NOMO-1 treated with DMSO at 0.1 percent for 48 hours (cell line): Measurements from ENCODE around the gene MCM5.
"Not testable (repeated sequence)": the region's sequence is repeated elsewhere in the genome, so short reads cannot be mapped to it uniquely, and the experiment has no call there.

Experiments used
- DNase-seq: peaks from one replicate; lab custom pipeline; 2025; ENCODE audit not compliant: unreplicated experiment; lab: John Stamatoyannopoulos, UW

The MCM5 gene

DNA sequence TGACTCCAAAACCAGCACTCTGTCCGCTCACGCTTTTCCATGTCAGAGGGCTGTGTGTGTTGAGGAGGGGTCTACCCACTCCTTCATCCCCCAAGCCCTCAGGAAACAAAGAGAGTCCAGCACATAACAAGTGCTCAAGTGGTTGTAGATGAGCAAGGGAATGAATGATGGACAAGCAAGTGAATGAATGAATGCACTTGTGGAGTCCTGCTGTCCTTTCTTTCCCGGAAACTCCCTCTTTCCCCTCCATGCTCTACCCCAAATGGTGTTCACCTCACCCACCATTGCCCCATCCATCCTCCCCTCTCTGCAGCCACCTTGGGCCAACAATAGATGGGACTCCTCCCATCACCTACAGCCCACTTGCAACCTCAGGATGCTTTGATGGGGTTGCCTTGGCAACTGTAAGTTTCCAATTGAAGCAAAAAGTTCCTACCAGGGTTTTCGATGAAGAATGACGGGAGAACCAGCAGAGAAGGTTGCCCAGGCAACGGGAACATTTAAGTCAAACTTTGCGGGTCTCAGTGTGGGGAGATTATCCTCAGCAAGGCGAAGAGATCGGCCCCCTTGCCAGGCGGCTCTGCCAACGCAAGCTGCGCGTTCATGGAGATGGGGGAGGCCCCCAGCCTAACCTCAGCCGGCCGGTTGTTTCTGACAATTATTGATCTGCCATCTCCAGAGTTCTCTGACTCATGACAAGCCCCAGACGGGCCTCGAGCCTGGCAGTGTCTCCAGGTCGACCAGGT, 51.1 kb downstream of the MCM5 start:
- DNase-seq: no peak

GRCh38 chr22:35451592-35451991, 51.7 kb downstream of the MCM5 start:
- DNase-seq: no peak

- no peak for DNase-seq
These were observed 52.4 kb downstream of the MCM5 start for GRCh38 chr22:35452351-35452781.

GRCh38 chr22:35452810-35453743, 53.1 kb downstream of the MCM5 start:
- no peak for DNase-seq

DNA sequence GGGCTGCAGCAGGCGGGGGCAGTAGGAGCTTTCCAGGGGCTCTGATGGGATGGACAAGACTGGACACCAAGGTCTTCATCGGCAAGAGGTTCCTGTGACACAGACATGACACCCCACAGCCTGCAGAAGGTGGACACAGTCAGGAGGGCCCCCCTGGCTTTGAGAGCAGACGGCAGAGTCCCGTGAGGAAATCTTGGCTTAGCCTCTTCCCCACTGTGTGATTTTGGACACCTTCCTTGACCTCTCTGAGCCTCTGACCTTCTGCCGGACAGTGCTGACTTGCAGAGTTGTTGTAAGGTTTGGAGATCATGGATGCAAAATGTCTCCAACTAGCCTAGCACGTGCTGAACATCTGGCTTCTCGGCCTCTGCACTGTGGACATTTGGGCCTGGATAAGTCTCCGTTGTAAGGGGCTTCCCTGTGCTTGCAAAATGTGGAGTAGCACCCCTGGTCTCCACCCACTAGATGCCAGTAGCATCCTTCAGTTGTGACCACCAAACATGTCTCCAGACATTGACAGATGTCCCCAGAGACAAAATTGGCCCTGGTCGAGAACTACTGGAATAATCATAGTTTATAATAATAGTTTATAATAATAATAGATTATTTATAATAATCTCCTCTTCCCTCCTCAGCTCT, 54.6 kb downstream of the MCM5 start:
- no peak for DNase-seq

- DNase-seq: no peak
These were observed 55.6 kb downstream of the MCM5 start for GRCh38 chr22:35455529-35455928.

- no peak for DNase-seq
These were observed 56.8 kb downstream of the MCM5 start for GRCh38 chr22:35456757-35457156.

DNA sequence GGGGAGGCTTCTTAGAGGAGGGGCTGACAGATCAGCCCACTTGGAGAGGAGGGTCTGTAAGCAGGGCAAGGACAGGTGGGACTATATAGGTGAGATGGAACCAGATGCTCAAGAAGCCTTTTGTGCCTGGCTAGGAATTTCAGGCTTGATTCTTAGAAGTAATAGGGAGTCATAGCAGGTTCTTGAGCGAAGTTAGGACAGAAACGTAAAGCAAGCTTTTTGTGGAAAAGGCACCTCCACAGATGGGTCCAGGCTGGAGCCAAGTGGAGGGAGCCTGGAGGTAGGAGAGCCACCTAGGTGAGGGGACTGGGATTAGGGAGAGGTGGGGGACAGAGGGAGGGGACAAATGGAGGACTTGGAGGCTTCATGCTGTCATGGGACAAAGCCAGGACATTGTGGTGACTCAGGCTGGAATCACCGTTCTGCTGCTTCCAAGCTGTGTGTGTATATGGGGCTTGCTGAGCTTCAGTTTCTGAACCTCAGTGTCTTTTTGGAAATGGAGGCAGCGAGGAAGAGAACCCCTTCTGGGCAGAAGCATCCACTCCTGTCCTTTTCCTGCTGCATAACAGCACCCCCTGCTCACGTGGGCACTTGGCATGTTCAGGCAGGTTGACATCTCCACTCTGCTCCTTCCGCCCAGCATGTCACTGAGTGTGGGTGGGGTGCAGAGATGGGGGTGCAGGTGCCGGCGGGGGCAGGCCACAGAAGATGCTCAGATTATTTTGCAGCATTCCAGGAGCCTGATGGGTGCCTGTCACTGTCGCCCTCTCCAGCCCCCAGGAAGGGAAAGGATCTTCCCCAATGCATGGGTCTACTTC, 58.0 kb downstream of the MCM5 start:
- no peak for DNase-seq

DNA sequence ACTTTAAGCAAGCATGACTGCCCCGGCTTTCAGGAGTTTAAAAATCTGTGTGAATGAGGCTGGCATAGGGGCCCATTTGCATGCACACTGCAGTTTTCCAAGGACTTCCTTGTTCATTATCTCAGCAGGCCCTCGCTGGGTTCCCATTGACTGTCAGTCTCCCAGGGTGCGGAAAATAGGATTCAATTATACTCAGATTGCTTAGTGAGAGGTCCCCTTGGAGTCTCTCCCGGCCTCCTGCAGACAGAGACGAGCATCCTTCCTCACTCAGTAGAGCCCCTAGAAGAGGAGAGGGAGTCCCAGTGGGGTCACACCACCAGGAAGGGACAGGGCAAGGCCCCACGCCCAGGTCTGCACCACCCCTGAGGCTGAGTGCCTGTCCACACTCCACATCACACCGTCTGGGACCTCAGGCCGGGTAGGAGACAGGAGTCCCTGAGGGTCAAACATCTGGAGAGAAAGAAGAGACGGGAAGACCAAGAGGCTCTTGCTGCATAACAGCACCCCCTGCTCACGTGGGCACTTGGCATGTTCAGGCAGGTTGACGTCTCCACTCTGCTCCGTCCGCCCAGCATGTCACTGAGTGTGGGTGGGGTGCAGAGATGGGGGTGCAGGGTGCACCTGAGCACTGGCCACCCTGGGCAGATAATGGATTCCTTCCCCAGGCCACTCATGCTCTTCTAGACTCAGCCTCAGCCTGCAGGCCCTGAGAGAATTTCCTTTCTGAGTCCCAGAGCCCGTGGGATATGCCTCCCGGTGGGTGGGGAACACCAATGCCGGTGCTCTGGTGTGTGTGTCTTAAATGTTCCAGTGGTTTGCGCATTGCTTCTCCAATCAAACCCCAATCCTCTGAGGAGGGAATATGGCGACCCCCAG, 58.8 kb downstream of the MCM5 start:
- DNase-seq: no peak

DNA sequence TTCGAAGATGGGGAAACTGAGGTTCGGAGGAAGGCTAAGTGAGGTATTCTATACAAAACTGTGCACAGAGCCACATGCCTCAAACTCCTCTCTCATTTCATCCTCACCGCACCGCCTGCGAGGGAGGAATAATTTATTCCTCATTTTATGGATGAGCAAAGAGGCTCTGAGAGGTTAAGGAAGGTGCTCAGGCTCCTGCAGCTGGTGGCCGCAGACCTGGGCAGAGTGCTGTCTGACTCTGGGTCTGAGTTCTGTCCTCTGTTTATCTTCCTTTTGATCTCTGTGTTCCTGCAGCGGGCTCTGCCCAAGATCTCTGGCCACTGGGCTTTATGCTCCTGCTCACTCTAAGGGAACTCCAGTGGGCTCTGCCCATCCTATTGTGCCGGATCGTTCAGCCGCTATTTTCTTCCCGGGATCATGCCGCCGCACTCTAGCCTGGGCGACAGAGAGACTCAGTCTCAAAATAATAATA, 59.5 kb downstream of the MCM5 start:
- DNase-seq: no peak

DNA sequence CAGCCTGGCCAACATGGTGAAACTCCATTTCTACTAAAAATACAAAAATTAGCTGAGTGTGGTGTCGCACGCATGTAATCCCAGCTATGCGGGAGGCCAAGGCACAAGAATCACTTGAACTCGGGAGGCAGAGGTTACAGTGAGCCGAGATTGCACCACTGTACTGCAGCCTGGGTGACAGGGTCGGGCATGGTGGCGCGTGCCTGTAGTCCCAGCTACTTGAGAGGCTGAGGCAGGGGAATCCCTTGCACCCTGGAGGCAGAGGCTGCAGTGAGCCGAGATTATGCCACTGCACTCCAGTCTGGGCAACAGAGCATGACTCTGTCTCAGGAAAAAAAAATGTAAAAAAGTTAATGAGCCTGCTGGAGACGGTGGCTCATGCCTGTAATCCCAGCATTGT, 60.0 kb downstream of the MCM5 start:
- DNase-seq: not testable (repeated sequence)

GRCh38 chr22:35460688-35461087, 60.7 kb downstream of the MCM5 start:
- DNase-seq: peak; percentile 65

DNA sequence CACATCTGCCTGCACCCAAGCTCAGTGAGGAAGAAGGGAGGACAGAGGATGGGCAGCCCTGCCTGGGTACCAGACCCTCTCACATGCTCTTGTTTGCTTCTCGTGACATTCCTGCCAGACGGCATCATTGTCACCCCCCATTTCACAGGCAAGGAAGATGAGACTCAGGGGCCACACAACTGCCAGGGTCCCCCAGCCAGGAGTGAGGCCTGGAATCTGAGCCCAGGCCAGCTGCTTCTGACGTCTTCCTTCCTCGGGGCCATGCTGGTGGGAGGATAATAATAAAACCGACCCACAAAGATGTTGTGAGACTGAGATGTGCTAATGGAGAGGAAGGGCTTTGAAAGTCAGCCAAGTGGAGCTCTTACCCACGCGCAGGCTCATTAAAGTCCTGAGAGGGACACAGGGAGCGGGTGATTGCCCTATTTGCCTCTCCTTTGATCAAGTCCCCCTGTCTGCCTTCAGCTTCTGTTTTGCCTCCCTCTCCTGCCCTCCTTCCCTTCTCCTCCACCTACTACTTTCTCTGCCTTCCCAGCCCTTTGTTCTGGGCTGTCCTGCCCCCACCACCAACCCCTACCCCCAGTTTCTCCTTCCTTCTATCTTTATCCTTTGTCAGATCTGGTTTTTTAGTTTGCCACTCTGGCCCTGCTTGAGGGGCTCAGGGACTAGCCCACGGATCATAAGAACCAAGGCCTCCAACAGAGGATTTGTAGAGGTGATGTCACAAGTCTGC, 62.7 kb downstream of the MCM5 start:
- no peak for DNase-seq

DNA sequence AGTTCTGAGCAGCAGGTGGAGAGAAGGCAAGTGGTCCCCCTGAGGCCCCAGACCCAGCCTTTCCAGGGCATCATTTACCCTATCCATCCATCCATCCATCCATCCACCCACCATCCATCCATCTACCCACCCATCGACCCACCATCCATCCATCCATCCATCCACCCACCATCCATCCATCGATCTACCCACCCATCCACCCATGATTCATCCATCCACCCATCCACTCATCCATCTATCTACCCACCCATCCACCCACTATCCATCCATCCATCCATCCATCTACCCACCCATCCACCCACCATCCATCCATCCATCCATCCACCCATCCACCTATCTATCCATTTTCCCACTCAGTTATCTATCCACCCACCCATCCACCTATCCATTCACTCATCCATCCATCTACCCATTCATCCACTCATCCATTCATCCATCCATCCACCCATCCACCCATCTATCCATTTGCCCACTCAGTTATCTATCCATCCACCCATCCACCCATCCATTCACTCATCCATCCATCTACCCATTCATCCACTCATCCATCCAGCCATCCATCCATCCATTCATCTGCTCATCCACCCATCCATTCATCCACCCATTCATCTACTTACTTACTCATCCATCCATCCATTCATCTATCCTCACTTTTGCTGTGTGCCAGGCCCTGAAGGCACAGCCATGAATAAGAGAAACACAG, 63.4 kb downstream of the MCM5 start:
- DNase-seq: no peak

DNA sequence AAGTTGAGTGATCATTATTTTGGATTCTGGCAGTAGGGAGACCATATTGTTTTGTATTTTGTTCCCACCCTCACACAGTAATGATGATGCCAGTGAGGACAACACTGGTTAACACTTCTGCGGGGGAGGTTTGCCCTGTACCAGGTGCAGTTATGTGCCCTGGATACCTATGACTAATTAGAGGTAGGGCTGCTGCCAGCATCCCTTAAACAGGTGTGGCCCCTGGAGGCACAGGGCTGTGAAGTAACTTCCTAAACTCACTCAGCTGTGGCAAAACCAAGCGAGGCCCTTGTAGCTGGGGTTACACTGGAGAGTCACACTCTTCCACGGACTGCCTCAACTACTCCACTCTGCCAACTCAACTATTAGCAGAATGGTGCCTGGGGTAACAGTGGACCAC, 64.5 kb downstream of the MCM5 start:
- no peak for DNase-seq

DNA sequence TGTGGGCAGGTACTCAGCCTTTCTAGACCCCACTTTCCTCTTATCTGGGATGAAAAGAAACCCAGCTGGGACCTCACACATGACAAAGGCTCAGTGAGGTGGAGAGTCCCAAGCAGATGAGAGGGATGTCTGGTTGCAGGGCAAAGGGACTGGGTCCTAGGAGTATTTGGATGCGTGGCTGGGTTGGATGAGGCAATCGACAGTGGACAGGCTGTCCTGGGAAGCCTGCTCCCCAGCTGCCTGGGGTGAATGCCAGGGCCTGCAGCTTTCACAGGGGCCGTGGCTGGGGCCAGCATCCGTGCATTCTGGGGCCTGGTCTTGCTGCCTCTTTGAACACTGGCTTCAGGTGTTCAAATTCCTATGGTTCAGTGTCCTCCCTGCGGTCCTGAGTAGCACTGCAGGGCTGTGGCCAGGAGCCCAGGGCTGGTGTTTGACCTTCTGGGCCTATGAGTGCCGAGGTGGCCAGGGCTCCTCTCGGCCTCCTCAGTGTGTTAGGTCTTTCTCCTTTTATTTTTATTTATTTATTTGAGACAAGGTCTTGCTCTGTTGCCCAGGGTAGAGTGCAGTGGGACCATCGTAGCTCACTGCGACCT, 65.3 kb downstream of the MCM5 start:
- no peak for DNase-seq

DNA sequence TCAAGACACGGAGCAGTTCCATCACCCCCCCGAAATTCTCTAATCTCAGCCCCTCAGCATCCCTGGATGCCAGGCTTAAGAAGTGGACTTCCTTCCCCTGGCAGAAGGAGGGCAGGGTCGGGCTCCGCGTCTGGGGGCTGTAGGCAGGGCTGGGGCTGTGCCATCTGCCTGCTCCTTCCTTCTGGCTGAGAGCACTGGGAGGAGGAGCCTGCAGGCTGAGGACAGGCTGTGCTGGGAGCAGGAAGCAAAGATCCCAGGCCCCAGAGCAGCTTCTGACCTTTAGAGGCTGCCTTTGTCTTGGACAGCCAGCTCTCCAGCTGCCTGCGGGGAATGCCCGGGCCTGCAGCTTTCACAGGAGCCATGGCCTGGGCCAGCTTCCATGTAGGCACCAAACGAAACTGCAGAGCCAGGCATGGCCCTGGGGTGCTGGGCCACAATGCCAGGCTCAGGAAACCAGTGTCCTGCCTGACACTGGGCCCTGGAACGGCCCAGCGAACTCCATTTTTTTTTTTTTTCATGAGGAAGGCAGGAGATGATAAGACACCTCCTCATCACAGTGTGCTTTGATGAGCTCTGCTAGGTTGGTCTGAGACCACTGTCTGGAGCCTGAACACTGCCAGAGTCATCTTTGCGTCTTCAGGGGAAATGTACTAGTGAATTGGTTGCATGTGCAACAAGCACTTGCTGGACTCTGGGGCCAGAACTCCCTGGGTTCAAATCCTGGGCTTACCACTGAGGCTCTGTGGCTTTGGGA, 67.9 kb downstream of the MCM5 start:
- no peak for DNase-seq
